Brain pericyte (primary cell): Measurements from ENCODE around the gene SHC3.

ENCODE experiments used
- DNase-seq: peaks from one replicate; pipeline ENCODE4 v3.0.0-alpha.2; 2012; ENCODE audit warnings: low read depth, low spot score

The SHC3 gene

DNA sequence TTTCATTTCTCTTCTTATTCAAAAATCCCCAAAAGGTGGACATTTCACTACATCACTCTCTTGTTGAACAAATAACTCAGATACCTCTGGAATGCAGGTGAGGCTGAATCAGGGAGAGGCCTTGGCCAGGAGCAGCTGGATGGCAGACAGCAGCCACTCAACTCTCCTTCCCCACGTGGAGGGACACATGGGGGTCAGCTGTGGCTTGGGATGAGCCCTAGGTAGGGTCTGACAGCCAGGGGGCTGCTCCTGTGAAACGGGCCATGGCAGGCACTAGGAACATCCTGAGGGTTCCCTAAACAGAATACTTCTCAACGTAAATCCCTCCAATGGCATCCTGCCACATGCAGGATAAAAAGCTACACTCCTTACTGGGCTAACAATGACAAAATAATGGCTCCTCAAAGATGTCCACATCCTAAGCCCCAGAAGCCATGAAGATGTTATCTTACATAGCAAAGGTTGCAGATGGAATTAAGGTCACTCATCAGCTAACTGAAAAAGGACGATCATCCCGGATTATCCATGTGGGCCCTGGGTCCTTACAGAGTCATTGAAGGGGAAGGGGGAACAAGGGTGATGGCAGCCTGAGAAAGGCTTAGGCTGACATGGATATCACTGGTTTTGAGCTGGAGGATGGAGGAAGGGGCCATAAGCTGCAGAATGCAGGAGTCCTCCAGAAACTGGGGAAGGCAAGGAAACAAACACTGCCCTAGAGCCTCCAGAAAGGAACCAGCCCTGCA is 218.7 kb downstream of the SHC3 start:
- DNase-seq: no peak

DNA sequence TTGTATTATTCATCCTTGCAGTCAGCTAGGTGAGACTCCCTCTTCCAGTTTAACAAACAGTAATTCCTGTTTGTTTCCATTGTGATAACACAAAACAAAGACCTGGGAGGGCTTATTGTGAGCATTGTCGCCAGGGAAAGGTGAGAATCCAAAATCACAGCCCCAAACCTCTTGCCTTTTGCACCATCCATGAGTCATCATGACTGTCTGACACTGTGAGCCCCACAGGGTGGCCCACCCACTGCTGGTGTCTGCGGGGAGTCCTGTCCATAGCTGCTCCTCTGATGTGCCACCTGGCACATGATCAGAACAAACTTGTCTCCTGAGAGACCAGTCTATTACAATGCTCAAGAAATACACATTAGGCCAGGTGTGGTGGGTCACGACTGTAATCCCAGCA is 221.1 kb downstream of the SHC3 start:
- no peak for DNase-seq
